ENCODE measurements around the gene PKP4. TPM values are rescaled to one million over a fixed set of nuclear protein-coding genes. Genes with fewer than 3 reads are reported as not detected.

Gene PKP4
- total and polyA plus RNA-seq, 2 experiments from 2014 or later = 7.6 to 32.2 TPM

GRCh38 chr2:158577141-158577540, 120.4 kb downstream of the PKP4 start:
- Histone ChIP-seq H3K36me3 (ENCODE audit: low read depth) (no peaks in the 10 kb centered on the region), H3K27ac (no peak overlapping the region), H3K27me3 (replicated peaks; ENCODE audit: insufficient read depth) (no peaks in the 10 kb centered on the region), H2AFZ (no peak overlapping the region), H3F3A (ENCODE audit: insufficient read depth) (no peaks in the 10 kb centered on the region), H3K9me2 (ENCODE audit: insufficient read depth) (no peaks in the 10 kb centered on the region), H3K79me2 (ENCODE audit: insufficient read depth) (no peaks in the 10 kb centered on the region), H3K9me3 (ENCODE audit: low read depth) (no peaks in the 10 kb centered on the region), H3K4me2 (ENCODE audit: unreplicated experiment) (no peak overlapping the region), H3K4me3 (no peak overlapping the region), H3K9ac (no peak overlapping the region), H4K20me1 (ENCODE audit: insufficient read depth) (no peaks in the 10 kb centered on the region), H3K4me1 (ENCODE audit: insufficient read depth) (no peaks in the 10 kb centered on the region)
- TF ChIP-seq EZH2 (IDR thresholded peaks at IDR 0.05; ENCODE audit: insufficient read depth, poor library complexity, severe bottlenecking) = no peak
- TF ChIP-seq EZH2phosphoT487 (IDR thresholded peaks at IDR 0.05; ENCODE audit: insufficient read depth, low read depth) = no peak
- in situ Hi-C loops (cut with MboI) = no loop called here
- 96 to 98% methylated on average over 5 of the region's 5 CpGs for WGBS, 2 experiments (ENCODE audit: low coverage in 1 of 2, low lambda C conversion rate in 2 of 2, missing lambda C conversion rate in 2 of 2)
- no peak for DNase-seq

DNA sequence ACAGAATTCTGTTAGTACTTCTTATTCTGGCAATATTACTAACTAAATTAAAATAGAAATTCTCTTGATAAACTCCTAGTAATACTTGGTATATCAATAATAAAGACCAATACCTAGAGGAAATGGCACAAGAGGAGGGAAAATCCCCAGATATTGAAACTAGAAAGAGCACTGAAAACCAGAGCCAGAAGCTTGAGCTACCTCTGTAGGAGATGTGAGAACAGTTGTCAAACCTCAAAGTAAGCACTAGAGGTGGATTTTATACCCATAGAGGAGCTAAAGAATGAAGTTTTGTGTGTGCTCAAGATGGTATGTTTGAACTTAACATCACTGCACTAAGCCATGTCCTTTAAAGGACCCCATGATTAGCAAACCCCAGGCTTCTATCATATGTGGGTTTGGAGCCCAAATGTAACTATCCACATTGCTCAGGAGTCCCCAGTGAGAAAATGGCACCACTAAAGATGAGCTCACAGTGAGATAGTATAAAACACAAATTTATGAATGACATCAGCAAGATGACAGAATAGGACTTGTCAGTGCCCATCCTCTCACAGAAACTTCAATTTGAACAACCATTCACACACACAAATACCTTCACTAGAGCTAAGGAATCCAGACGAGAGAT, 122.1 kb downstream of the PKP4 start:
- no peak overlapping the region for H3K4me2 ChIP-seq (ENCODE audit: unreplicated experiment)
- no peaks in the 10 kb centered on the region for H3K79me2 ChIP-seq (ENCODE audit: insufficient read depth)
- no peak overlapping the region for H3K9ac ChIP-seq
- in situ Hi-C loops (cut with MboI) = no loop called here
- DNase-seq = no peak
- TF ChIP-seq EZH2 (IDR thresholded peaks at IDR 0.05; ENCODE audit: insufficient read depth, poor library complexity, severe bottlenecking) (no peak), EZH2phosphoT487 (IDR thresholded peaks at IDR 0.05; ENCODE audit: insufficient read depth, low read depth) (no peak)
- no peaks in the 10 kb centered on the region for H3K4me1 ChIP-seq (ENCODE audit: insufficient read depth)
- no peaks in the 10 kb centered on the region for H3K9me2 ChIP-seq (ENCODE audit: insufficient read depth)
- no peaks in the 10 kb centered on the region for H4K20me1 ChIP-seq (ENCODE audit: insufficient read depth)
- no peak overlapping the region for H3K27ac ChIP-seq
- H3K9me3 ChIP-seq (ENCODE audit: low read depth) = no peaks in the 10 kb centered on the region
- 100% methylated on average over 1 of the region's 1 CpG for WGBS, 2 experiments (ENCODE audit: low coverage in 1 of 2, low lambda C conversion rate in 2 of 2, missing lambda C conversion rate in 2 of 2)
- H3K36me3 ChIP-seq (ENCODE audit: low read depth) = no peaks in the 10 kb centered on the region
- H3K27me3 ChIP-seq (replicated peaks; ENCODE audit: insufficient read depth) = no peaks in the 10 kb centered on the region
- H3K4me3 ChIP-seq = no peak overlapping the region
- no peak overlapping the region for H2AFZ ChIP-seq
- H3F3A ChIP-seq (ENCODE audit: insufficient read depth) = no peaks in the 10 kb centered on the region

DNA sequence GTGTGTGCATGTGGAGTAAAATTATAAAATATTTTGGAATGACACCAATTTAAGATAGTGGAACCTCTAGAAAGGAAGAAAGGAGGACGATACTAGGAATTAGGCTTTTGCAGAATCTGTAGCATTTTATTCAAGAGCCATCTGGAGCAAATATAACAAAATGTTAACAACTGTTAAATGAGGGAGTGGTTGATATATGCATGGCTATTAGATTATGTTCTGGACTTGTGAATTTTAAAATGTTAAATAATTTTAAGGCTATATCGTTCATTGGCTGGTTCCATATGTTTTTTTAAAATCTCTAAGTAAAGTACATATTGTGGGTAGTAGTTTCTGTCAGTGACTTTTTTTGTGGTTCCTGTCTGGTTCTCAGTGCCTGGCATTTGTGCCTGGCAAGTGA, 123.2 kb downstream of the PKP4 start:
- Histone ChIP-seq H3K36me3 (ENCODE audit: low read depth) (no peaks in the 10 kb centered on the region), H2AFZ (no peak overlapping the region), H3K9ac (no peak overlapping the region), H3F3A (ENCODE audit: insufficient read depth) (no peaks in the 10 kb centered on the region), H3K27me3 (replicated peaks; ENCODE audit: insufficient read depth) (no peaks in the 10 kb centered on the region), H3K9me2 (ENCODE audit: insufficient read depth) (no peaks in the 10 kb centered on the region), H3K79me2 (ENCODE audit: insufficient read depth) (no peaks in the 10 kb centered on the region), H3K27ac (no peak overlapping the region), H3K4me1 (ENCODE audit: insufficient read depth) (no peaks in the 10 kb centered on the region), H3K4me3 (no peak overlapping the region), H3K4me2 (ENCODE audit: unreplicated experiment) (no peak overlapping the region), H3K9me3 (ENCODE audit: low read depth) (no peaks in the 10 kb centered on the region), H4K20me1 (ENCODE audit: insufficient read depth) (no peaks in the 10 kb centered on the region)
- 87 to 96% methylated on average over 2 of the region's 2 CpGs for WGBS, 2 experiments (ENCODE audit: low coverage in 1 of 2, low lambda C conversion rate in 2 of 2, missing lambda C conversion rate in 2 of 2)
- in situ Hi-C loops (cut with MboI) = no loop called here
- no peak for DNase-seq
- TF ChIP-seq EZH2phosphoT487 (IDR thresholded peaks at IDR 0.05; ENCODE audit: insufficient read depth, low read depth) = no peak
- no peak for TF ChIP-seq EZH2 (IDR thresholded peaks at IDR 0.05; ENCODE audit: insufficient read depth, poor library complexity, severe bottlenecking)

DNA sequence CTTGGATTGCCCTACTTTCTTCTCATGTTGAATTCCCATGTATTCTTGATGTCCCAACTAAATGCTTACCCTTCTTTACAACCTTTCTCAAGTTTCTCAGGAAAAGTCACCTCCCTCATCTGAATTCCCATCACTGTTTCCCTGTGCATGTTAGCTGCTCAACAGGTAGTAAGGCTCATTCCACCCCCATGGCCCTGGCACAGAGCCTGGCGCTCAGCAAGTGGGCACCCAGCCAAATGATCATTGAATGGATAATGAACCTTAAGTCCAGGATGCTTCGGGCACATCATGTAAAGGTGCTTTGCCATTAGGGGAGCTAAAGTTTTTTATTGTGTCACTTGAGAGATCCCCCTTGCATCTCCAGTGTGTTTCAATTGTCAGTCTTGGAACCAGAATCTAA, 124.0 kb downstream of the PKP4 start:
- Histone ChIP-seq H3K9me2 (ENCODE audit: insufficient read depth) (no peaks in the 10 kb centered on the region), H3K4me2 (ENCODE audit: unreplicated experiment) (no peak overlapping the region), H3K9ac (no peak overlapping the region), H3K9me3 (ENCODE audit: low read depth) (no peaks in the 10 kb centered on the region), H3K27me3 (replicated peaks; ENCODE audit: insufficient read depth) (no peaks in the 10 kb centered on the region), H3K4me1 (ENCODE audit: insufficient read depth) (peaks cover 3% of the 10 kb centered on the region), H4K20me1 (ENCODE audit: insufficient read depth) (no peaks in the 10 kb centered on the region), H3K79me2 (ENCODE audit: insufficient read depth) (no peaks in the 10 kb centered on the region), H3K4me3 (no peak overlapping the region), H3F3A (ENCODE audit: insufficient read depth) (no peaks in the 10 kb centered on the region), H2AFZ (no peak overlapping the region), H3K36me3 (ENCODE audit: low read depth) (no peaks in the 10 kb centered on the region), H3K27ac (no peak overlapping the region)
- 97 to 100% methylated on average over 2 of the region's 2 CpGs for WGBS, 2 experiments (ENCODE audit: low coverage in 1 of 2, low lambda C conversion rate in 2 of 2, missing lambda C conversion rate in 2 of 2)
- in situ Hi-C loops (cut with MboI) = no loop called here
- no peak for DNase-seq
- TF ChIP-seq EZH2phosphoT487 (IDR thresholded peaks at IDR 0.05; ENCODE audit: insufficient read depth, low read depth) (no peak), EZH2 (IDR thresholded peaks at IDR 0.05; ENCODE audit: insufficient read depth, poor library complexity, severe bottlenecking) (no peak)

All from GM23248 (cell line).